Fibroblast of villous mesenchyme (primary cell): ENCODE data around the gene TMEM234. TPM values are rescaled to one million over a fixed set of nuclear protein-coding genes. Genes with fewer than 3 reads are reported as not detected.

ENCODE experiments used
- DNase-seq: peaks from one replicate; pipeline ENCODE4 v3.0.0-alpha.2; 2010; ENCODE audit warnings: low read depth
- H3K4me3 ChIP-seq: 2 replicates; pipeline ENCODE4 v1.5.1; 2011; ENCODE audit warnings: low read depth, mild to moderate bottlenecking, low read length
- total RNA-seq: library from RNA; depleted of rRNA; stranded (reverse); fragments of >200 nt; gene quantifications from 2 replicates; pipeline ENCODE4 v1.2.3, GENCODE V29; 2012
- TF ChIP-seq, protein P1 (sequence below): IDR thresholded peaks from 2 replicates; pipeline ENCODE4 v1.5.1; 2012; ENCODE audit warnings: low read depth, mild to moderate bottlenecking, low read length; ENCODE audit not compliant: insufficient read depth

The TMEM234 gene
- total RNA-seq, 1 donor: 21.6 TPM

DNA sequence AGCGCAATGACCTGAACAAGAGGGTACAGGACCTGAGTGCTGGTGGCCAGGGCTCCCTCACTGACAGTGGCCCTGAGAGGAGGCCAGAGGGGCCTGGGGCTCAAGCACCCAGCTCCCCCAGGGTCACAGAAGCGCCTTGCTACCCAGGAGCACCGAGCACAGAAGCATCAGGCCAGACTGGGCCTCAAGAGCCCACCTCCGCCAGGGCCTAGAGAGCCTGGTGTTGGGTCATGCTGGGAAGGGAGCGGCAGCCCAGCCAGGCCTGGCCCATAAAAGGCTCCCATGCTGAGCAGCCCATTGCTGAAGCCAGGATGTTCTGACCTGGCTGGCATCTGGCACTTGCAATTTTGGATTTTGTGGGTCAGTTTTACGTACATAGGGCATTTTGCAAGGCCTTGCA, 27.2 kb downstream of the TMEM234 start:
- TF ChIP-seq, protein P1, sequence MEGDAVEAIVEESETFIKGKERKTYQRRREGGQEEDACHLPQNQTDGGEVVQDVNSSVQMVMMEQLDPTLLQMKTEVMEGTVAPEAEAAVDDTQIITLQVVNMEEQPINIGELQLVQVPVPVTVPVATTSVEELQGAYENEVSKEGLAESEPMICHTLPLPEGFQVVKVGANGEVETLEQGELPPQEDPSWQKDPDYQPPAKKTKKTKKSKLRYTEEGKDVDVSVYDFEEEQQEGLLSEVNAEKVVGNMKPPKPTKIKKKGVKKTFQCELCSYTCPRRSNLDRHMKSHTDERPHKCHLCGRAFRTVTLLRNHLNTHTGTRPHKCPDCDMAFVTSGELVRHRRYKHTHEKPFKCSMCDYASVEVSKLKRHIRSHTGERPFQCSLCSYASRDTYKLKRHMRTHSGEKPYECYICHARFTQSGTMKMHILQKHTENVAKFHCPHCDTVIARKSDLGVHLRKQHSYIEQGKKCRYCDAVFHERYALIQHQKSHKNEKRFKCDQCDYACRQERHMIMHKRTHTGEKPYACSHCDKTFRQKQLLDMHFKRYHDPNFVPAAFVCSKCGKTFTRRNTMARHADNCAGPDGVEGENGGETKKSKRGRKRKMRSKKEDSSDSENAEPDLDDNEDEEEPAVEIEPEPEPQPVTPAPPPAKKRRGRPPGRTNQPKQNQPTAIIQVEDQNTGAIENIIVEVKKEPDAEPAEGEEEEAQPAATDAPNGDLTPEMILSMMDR: no peak
- no peak for DNase-seq
- H3K4me3 ChIP-seq: no peak overlapping the region

DNA sequence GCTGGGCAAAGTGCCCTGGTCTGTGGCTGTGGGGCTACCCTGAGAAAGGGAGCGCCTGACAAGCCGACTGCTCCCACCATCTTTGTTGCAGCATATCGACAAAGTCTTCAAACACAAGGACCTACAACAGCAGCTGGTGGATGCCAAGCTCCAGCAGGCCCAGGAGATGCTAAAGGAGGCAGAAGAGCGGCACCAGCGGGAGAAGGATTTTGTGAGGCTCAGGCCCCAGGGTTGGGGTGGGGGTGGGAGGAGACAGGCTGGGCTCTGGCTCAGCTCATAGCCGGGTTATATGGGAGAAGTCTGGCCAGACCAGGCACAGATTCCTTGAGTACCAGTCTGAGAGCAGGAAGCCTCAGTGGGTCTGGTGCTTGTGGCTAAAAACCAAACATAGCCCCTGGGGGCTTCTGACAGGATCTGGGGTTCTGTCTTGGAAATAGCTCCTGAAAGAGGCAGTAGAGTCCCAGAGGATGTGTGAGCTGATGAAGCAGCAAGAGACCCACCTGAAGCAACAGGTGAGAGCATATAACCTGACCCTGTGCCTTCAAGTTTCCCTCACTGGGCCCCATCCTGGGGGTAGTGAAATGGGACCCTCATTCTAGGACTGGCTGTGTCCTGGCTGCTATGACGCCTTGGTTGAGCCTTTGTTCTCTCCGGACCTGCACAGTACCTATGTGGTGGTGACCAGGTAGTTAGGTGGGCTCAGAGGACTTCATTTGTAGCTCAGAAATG, 29.8 kb downstream of the TMEM234 start:
- no peak overlapping the region for H3K4me3 ChIP-seq
- TF ChIP-seq, protein P1: no peak
- no peak for DNase-seq

DNA sequence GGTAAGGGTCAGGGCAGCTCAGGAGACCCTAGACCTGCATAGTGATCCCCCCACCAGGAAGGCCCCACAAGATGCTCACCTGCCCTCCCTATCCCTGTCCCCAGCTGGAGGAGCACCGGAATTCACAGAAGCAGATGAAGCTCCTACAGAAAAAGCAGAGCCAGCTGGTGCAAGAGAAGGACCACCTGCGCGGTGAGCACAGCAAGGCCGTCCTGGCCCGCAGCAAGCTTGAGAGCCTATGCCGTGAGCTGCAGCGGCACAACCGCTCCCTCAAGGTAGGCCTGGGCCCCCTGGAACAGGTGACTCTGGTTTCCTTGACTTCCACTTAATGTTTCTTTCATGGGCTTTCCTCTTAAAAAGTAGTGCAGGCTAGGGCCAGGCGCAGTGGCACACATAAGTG, 34.3 kb downstream of the TMEM234 start:
- DNase-seq: no peak

DNA sequence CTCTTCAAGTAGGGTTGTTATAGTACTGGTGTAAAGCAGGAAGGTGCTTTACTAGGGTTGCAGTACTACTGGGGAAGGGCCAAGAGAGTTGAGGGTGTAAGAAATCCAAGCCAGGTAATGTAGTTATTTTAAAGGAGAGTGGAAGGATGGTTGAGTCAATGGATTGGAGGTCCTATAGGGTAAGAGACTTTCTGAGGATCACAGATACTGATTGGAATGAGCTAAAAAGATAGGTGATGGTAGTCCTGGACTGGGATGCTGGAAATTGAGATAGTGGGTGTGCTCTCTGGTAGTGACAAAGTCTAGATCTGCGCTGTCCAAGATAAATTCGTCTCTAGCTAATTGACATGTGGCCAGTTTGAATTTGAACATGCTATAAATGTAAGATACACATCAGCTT, 35.7 kb downstream of the TMEM234 start:
- no peak for DNase-seq
- H3K4me3 ChIP-seq: no peak overlapping the region
- TF ChIP-seq, protein P1: no peak

More for the DNA sequence above, 34.3 kb downstream of the TMEM234 start:
- TF ChIP-seq, protein P1: no peak
- no peak overlapping the region for H3K4me3 ChIP-seq

DNA sequence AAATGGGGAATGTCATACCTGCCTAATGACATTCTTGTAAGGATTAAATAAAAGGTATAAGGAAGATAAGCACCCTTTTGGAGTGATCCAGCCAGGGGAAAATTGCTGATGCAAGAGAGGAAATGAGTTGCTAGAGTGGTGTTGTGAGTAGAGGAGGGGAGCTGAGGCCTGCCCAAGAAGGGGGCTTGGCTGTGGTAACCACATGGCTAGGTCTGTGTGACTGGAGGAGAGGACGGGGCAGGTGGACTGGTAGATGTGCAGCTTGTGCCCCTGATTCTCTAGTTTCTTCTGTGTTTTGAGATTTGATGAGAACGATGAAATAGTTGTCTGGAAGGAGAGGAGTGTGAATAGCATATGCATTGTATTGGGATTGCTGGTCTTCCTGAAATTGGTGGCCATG, 36.1 kb downstream of the TMEM234 start:
- TF ChIP-seq, protein P1: no peak
- no peak overlapping the region for H3K4me3 ChIP-seq
- no peak for DNase-seq

DNA sequence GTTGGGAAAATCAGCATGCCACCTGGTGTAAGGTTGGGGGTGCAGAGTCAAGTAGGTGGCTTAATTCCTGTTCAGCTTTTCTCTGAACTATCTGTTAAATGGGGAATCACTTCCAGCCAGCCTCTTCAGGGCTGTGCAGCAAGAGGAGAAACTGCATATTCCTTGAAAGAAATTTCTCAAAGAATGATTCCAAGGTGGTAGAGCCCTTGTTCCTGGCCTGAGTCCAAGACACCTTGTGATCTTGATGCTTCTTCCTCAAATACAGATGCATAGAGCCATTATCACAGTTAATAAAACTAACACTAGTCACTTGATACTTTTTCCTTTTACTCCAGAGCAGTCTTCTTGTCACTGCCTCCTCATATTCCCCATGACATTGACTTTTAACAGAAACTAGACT, 37.5 kb downstream of the TMEM234 start:
- H3K4me3 ChIP-seq: no peak overlapping the region
- DNase-seq: no peak
- TF ChIP-seq, protein P1: no peak

DNA sequence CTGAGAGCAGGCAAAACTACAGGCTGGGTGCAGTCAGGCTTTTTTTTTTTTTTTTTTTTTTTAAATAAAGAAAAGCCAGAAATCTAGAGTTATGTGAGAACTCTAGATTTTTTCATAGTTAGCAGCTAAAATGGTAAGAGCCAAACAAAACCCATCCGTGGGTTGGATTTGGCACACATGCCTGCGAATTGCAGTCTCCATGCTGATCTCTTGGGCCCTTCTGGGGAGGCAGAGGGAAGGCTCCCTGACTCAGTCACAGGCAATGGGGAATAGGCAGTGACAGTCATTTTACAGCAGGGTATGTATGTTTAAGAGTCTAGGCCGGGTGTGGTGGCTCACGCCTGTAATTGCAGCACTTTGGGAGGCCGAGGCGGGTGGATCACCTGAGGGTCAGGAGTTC, 40.1 kb downstream of the TMEM234 start:
- no peak for DNase-seq
- TF ChIP-seq, protein P1: no peak

More for the DNA sequence above, 40.1 kb downstream of the TMEM234 start:
- H3K4me3 ChIP-seq: peak overlapping the region; percentile 79
